ENCODE measurements around the gene DYNC2I2.

DNA sequence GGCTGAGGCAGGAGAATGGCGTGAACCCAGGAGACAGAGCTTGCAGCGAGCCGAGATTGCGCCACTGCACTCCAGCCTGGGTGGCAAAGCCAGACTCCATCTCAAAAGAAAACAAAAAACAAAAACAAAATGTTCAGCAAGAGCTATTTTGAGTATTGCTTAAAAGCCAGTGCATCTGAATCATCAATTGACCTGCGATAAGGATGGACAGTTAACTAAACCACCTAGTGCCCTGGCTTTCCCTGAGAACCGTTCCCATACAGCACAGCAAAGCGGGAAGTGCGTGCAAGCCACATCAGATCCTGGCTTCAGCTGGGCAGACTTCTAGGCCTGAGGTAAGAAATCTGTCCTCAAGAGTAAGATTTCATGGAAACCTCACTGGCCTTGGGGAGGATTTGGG, 2.7 kb downstream of the DYNC2I2 start:
- TF ChIP-seq POLR2A (IDR thresholded peaks at IDR 0.05; ENCODE audit: low read length), result no peak
- no peak for TF ChIP-seq GATA1 (IDR thresholded peaks at IDR 0.05; ENCODE audit: low read depth, low read length)
